ENCODE results near the gene SETDB2.
A peak's percentile ranks its signal among the peaks of the same experiment; 100 is the strongest.

The SETDB2 gene

GRCh38 chr13:49443704-49444523, at the start of gene SETDB2, which contains the start of gene CAB39L:
Gene SETDB2 (plus strand): TSS chr13:49444274. CDS start chr13:49451894, 7,620 bp downstream.
Gene CAB39L (minus strand): TSS chr13:49444064. CDS start chr13:49382910, 61,154 bp downstream.
- peak; percentile 99 for DNase-seq

GRCh38 chr13:49395451-49395865, 48.6 kb upstream of the SETDB2 start:
- peak; percentile 35 for DNase-seq

- no peak for DNase-seq
Measured at GRCh38 chr13:49395878-49396380, 48.1 kb upstream of the SETDB2 start.

- no peak for DNase-seq
Measured at GRCh38 chr13:49399801-49400472, 44.1 kb upstream of the SETDB2 start.

- peak; percentile 21 for DNase-seq
Measured at GRCh38 chr13:49400755-49401659, 43.1 kb upstream of the SETDB2 start.

- DNase-seq: no peak
Measured at GRCh38 chr13:49403996-49404702, 39.9 kb upstream of the SETDB2 start.

- DNase-seq: no peak
Measured at GRCh38 chr13:49404703-49405020, 39.4 kb upstream of the SETDB2 start.

- DNase-seq: no peak
Measured at GRCh38 chr13:49407068-49407467, 37.0 kb upstream of the SETDB2 start.

- DNase-seq: no peak
Measured at GRCh38 chr13:49407936-49408335, 36.1 kb upstream of the SETDB2 start.

GRCh38 chr13:49409008-49409407, 35.1 kb upstream of the SETDB2 start:
- no peak for DNase-seq

- DNase-seq: no peak
Measured at GRCh38 chr13:49410006-49410405, 34.1 kb upstream of the SETDB2 start.

- no peak for DNase-seq
Measured at GRCh38 chr13:49410477-49410876, 33.6 kb upstream of the SETDB2 start.

GRCh38 chr13:49411353-49411752, 32.7 kb upstream of the SETDB2 start:
- no peak for DNase-seq

GRCh38 chr13:49412749-49413148, 31.3 kb upstream of the SETDB2 start:
- no peak for DNase-seq

GRCh38 chr13:49417161-49417560, 26.9 kb upstream of the SETDB2 start:
- DNase-seq: no peak

GRCh38 chr13:49418206-49418605, 25.9 kb upstream of the SETDB2 start:
- no peak for DNase-seq

- DNase-seq: no peak
Measured at GRCh38 chr13:49419276-49419675, 24.8 kb upstream of the SETDB2 start.

- DNase-seq: no peak
Measured at GRCh38 chr13:49421391-49421790, 22.7 kb upstream of the SETDB2 start.

GRCh38 chr13:49424011-49424560, 20.0 kb upstream of the SETDB2 start:
- no peak for DNase-seq

GRCh38 chr13:49428041-49428763, 15.9 kb upstream of the SETDB2 start:
- DNase-seq: no peak

- no peak for DNase-seq
Measured at GRCh38 chr13:49429121-49429520, 15.0 kb upstream of the SETDB2 start.
